Stomach (tissue), 9 donors: ENCODE measurements around the gene KCNC3. TPM values are rescaled to one million over a fixed set of nuclear protein-coding genes. Genes with fewer than 3 reads are reported as not detected.

Source experiments
- DNase-seq, 2 donors: peaks; one replicate each; pipeline versions ENCODE4 v3.0.0 to v3.0.0-alpha.2; 2013 to 2019
- H3K27ac ChIP-seq, 5 donors: fragments of 200-600 bp in 4 of 5; sonication (generic) in 4 of 5; one replicate each; pipeline ENCODE4 v1.5.1; 2013 to 2019; ENCODE audit warnings: mild to moderate bottlenecking in 1 of 5, moderate library complexity in 1 of 5
- H3K27me3 ChIP-seq, 3 donors: fragments of 200-600 bp; sonication (generic); one replicate each; pipeline ENCODE4 v1.5.1; 2017 to 2019; ENCODE audit warnings: mixed run types in 1 of 3
- H3K36me3 ChIP-seq, 4 donors: fragments of 200-600 bp; sonication (generic); 1 replicate in 3 of 4; 2 replicates in 1 of 4; pipeline ENCODE4 v1.5.1; 2016 to 2019
- H3K4me1 ChIP-seq, 4 donors: fragments of 200-600 bp; sonication (generic); one replicate each; pipeline ENCODE4 v1.5.1; 2016 to 2019
- H3K4me3 ChIP-seq, 4 donors: fragments of 200-600 bp; sonication (generic) in 3 of 4; one replicate each; pipeline ENCODE4 v1.5.1; 2016 to 2019; ENCODE audit warnings: mild to moderate bottlenecking in 1 of 4
- H3K9me3 ChIP-seq, 4 donors: fragments of 200-600 bp; sonication (generic); one replicate each; pipeline ENCODE4 v1.5.1; 2016 to 2019
- CTCF ChIP-seq, 7 experiments: fragments of 450-650 bp in 4 of 7; fragments of 200-600 bp in 3 of 7; sonication (generic) in 3 of 7; IDR thresholded peaks; one replicate each; pipeline ENCODE4 v1.5.1; 2016 to 2019; ENCODE audit warnings: antibody characterized with exemption in 7 of 7, control low read depth in 2 of 7, mild to moderate bottlenecking in 1 of 7
- EP300 ChIP-seq: sonication (generic); formaldehyde crosslinking; IDR thresholded peaks from one replicate; pipeline ENCODE4 v1.6.1; 2017; ENCODE audit warnings: antibody characterized with exemption
- POLR2A ChIP-seq, 4 donors: fragments of 450-650 bp; IDR thresholded peaks; one replicate each; pipeline ENCODE4 v1.6.1; 2016; ENCODE audit warnings: antibody characterized with exemption in 4 of 4, control low read depth in 2 of 4, mild to moderate bottlenecking in 1 of 4, moderate library complexity in 1 of 4
- POLR2AphosphoS5 ChIP-seq, 3 donors: sonication (generic); formaldehyde crosslinking; IDR thresholded peaks; one replicate each; pipeline ENCODE4 v1.6.1; 2016; ENCODE audit warnings: antibody characterized with exemption in 3 of 3
- WGBS, 5 donors: extraction: QIAGEN DNeasy Blood & Tissue Kit in 3 of 5; methylation state at CpG; one replicate each; pipeline versions ENCODE4 v1.1.5 to v1.1.7; 2013 to 2018; 5-methylcytosine and 5-hydroxymethylcytosine counted together
- intact Hi-C: fragments of 100-400 bp; cut with DNase I; formaldehyde crosslinking; loops from one replicate; pipeline ENCODE4 v1.15.1; 2023; ENCODE audit warnings: low total_unique reads
- polyA plus RNA-seq, 3 donors: library from polyadenylated mRNA; stranded (reverse); fragments of 200-250 nt; gene quantifications; one replicate each; pipeline ENCODE4 v1.2.3, GENCODE V29; 2013
- total RNA-seq, 5 donors: library from RNA; depleted of rRNA; stranded (reverse); fragments of >200 nt; gene quantifications; one replicate each; pipeline versions ENCODE4 v1.1.0 to v1.2.3, GENCODE V29; 2014 to 2016
- donor health status: healthy with polysubstance abuse.
- donor health status: Bipolar disorder and iron deficiency.
- donor health status: healthy.

The KCNC3 gene
- total and polyA plus RNA-seq, 8 donors = 0.25 to 2.3 (median 0.41) TPM; not detected in 2

- no peak overlapping the region for H3K4me3 ChIP-seq
- no peak for TF ChIP-seq POLR2AphosphoS5 (IDR thresholded peaks at IDR 0.05)
- TF ChIP-seq EP300 = no peak
- TF ChIP-seq POLR2A (IDR thresholded peaks at IDR 0.05) = no peak
- TF ChIP-seq CTCF (IDR thresholded peaks at IDR 0.05) = no peak
- H3K27me3 ChIP-seq = peaks cover 0 to 7% (median 0%) of the 10 kb centered on the region in 3 donors
- intact Hi-C loops = no loop called here
- WGBS, 5 donors = 83 to 91% (median 83%) methylated on average over 7 of the region's 7 CpGs
- no peak for DNase-seq
- H3K9me3 ChIP-seq = no peaks in the 10 kb centered on the region
- no peak overlapping the region for H3K27ac ChIP-seq
- no peaks in the 10 kb centered on the region for H3K36me3 ChIP-seq
- H3K4me1 ChIP-seq = peaks cover 0 to 19% (median 9%) of the 10 kb centered on the region in 4 donors
Observed at GRCh38 chr19:50362030-50362412, 32.8 kb upstream of the KCNC3 start.

GRCh38 chr19:50361290-50362029 lies 32.3 kb upstream of the KCNC3 start:
- Histone ChIP-seq H3K9me3 (no peaks in the 10 kb centered on the region), H3K4me3 (no peak overlapping the region), H3K36me3 (no peaks in the 10 kb centered on the region), H3K27me3 (peaks cover 0 to 7% (median 0%) of the 10 kb centered on the region in 3 donors), H3K4me1 (peaks cover 0 to 21% (median 10%) of the 10 kb centered on the region in 4 donors), H3K27ac (no peak overlapping the region)
- intact Hi-C loops = no loop called here
- 82 to 92% (median 87%) methylated on average over 6 to 7 of the region's 7 CpGs for WGBS, 5 donors
- DNase-seq = no peak
- TF ChIP-seq POLR2AphosphoS5 (IDR thresholded peaks at IDR 0.05) (no peak), EP300 (no peak), CTCF (IDR thresholded peaks at IDR 0.05) (no peak), POLR2A (IDR thresholded peaks at IDR 0.05) (no peak)

- Histone ChIP-seq H3K36me3 (no peaks in the 10 kb centered on the region), H3K9me3 (no peaks in the 10 kb centered on the region), H3K4me1 (peaks cover 0 to 21% (median 10%) of the 10 kb centered on the region in 4 donors), H3K4me3 (peak overlapping the region in 1 of 4 donors; percentile 47), H3K27me3 (peaks cover 0 to 7% (median 0%) of the 10 kb centered on the region in 3 donors), H3K27ac (no peak overlapping the region)
- no peak for TF ChIP-seq POLR2AphosphoS5 (IDR thresholded peaks at IDR 0.05)
- no peak for TF ChIP-seq CTCF (IDR thresholded peaks at IDR 0.05)
- TF ChIP-seq POLR2A (IDR thresholded peaks at IDR 0.05) = no peak
- TF ChIP-seq EP300 = no peak
- intact Hi-C loops = no loop called here
- 90 to 95% (median 92%) methylated on average over 7 to 11 of the region's 11 CpGs for WGBS, 5 donors
- DNase-seq = no peak
Observed at GRCh38 chr19:50359328-50359818, 30.2 kb upstream of the KCNC3 start.

GRCh38 chr19:50358483-50359327 lies 29.5 kb upstream of the KCNC3 start:
- no peaks in the 10 kb centered on the region for H3K9me3 ChIP-seq
- H3K4me1 ChIP-seq = peaks cover 0 to 21% (median 10%) of the 10 kb centered on the region in 4 donors
- DNase-seq = peak; percentile 58 to 90
- H3K4me3 ChIP-seq = peak overlapping the region; percentile 46 to 48 (median 47)
- no peaks in the 10 kb centered on the region for H3K36me3 ChIP-seq
- H3K27ac ChIP-seq = peak overlapping the region in 4 of 5 donors; percentile 81 to 91 (median 83)
- TF ChIP-seq CTCF (IDR thresholded peaks at IDR 0.05) (no peak), POLR2AphosphoS5 (IDR thresholded peaks at IDR 0.05) (peak; percentile 14 to 71 (median 58)), EP300 (no peak), POLR2A (IDR thresholded peaks at IDR 0.05) (peak in 1 of 4 donors; percentile 13)
- WGBS, 5 donors = 34 to 49% (median 40%) methylated on average over 31 to 54 of the region's 54 CpGs
- intact Hi-C loops = no loop called here
- peaks cover 0 to 7% (median 0%) of the 10 kb centered on the region in 3 donors for H3K27me3 ChIP-seq
